Astrocyte of the spinal cord (primary cell): ENCODE results near the gene MB21D2.
A peak's percentile ranks its signal among the peaks of the same experiment; 100 is the strongest.

Source experiments
- DNase-seq: peaks from one replicate; pipeline ENCODE4 v3.0.0; 2011; ENCODE audit warnings: low read depth, low spot score
- H3K4me3 ChIP-seq: 2 replicates; pipeline ENCODE4 v1.5.1; 2011; ENCODE audit warnings: low read depth, mild to moderate bottlenecking, low read length, moderate library complexity
- in situ Hi-C: cut with HindIII; loops from 2 replicates; pipeline ENCODE4 v1.10.0; 2017; ENCODE audit warnings: low sequenced_read_pairs
- TF ChIP-seq, protein P1 (sequence below): IDR thresholded peaks from 2 replicates; pipeline ENCODE4 v1.5.1; 2012; ENCODE audit warnings: low read depth, mild to moderate bottlenecking, low read length, inconsistent platforms

Gene MB21D2

DNA sequence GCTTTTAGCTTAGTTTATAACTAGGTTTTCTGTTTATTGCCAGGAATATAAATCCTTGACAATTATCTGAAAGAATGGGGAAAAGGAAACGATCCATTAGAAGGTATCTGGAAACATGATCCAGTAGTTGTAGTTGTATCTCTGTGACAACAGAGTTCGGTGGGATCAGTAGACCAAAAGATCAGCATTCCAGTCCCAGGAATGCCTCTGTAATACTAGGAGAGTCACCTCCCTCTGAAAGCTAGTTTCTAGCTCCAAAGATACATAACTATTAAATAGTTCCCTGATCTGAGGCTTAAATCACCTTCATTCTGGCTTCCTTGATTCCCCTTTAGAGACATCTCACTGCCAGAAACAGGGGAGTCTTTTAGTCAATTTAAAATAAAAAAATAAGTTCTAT lies 34.1 kb downstream of the MB21D2 start:
- in situ Hi-C loops: no loop called here
- no peak overlapping the region for H3K4me3 ChIP-seq
- no peak for DNase-seq
- TF ChIP-seq, protein P1, sequence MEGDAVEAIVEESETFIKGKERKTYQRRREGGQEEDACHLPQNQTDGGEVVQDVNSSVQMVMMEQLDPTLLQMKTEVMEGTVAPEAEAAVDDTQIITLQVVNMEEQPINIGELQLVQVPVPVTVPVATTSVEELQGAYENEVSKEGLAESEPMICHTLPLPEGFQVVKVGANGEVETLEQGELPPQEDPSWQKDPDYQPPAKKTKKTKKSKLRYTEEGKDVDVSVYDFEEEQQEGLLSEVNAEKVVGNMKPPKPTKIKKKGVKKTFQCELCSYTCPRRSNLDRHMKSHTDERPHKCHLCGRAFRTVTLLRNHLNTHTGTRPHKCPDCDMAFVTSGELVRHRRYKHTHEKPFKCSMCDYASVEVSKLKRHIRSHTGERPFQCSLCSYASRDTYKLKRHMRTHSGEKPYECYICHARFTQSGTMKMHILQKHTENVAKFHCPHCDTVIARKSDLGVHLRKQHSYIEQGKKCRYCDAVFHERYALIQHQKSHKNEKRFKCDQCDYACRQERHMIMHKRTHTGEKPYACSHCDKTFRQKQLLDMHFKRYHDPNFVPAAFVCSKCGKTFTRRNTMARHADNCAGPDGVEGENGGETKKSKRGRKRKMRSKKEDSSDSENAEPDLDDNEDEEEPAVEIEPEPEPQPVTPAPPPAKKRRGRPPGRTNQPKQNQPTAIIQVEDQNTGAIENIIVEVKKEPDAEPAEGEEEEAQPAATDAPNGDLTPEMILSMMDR: no peak

DNA sequence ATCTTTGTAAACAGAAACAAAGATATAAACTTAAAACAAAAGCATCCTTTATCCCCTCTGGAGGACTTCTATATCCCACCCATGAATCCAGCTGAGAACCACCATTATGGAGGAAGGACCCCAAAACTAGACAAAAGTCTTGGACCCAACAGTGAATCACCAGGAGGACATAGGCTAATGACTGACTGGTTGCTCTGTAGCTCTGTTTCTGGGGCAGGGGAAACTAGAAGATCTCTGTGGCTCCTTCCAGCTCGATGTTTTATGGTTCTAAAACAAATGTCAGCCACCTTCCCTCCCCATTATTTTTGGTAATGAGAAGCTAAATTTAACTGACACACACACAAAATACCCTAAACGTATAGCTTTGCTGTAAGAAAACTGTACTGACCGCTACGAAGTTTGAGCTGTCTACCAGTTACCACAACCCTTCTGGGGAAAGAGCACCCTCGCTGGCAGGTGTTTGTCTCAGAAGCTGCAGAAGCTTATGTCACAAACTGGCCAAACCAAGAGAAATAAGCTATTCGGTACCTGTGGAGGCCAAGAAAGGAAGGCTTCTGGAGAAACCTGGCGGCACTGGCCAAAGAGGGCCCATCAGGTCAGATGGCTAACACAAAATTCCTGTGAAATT lies 36.4 kb downstream of the MB21D2 start:
- TF ChIP-seq, protein P1: no peak
- no peak for DNase-seq

DNA sequence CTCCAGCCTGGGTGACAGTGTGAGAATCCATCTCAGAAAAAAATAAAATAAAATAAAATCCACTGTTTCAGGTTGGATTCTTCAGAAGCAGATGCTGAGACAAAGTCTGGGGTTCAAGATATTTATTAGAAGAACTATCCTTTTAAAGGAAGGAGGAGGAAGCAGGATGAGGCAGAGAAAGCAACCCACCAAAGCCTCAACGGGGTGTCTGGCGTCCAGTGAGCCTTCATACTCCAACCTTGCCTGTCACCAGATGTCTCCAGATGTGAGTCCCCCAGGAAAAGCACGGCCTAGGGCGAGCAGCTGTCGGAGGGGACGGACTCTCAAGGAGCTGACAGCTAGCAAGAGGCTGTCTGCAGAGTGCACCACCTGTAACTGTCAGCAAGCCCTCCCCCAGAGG lies 37.3 kb downstream of the MB21D2 start:
- in situ Hi-C loops: no loop called here
- TF ChIP-seq, protein P1: no peak
- no peak overlapping the region for H3K4me3 ChIP-seq
- DNase-seq: no peak

More for the DNA sequence above, 36.4 kb downstream of the MB21D2 start:
- in situ Hi-C loops: no loop called here
- no peak overlapping the region for H3K4me3 ChIP-seq

DNA sequence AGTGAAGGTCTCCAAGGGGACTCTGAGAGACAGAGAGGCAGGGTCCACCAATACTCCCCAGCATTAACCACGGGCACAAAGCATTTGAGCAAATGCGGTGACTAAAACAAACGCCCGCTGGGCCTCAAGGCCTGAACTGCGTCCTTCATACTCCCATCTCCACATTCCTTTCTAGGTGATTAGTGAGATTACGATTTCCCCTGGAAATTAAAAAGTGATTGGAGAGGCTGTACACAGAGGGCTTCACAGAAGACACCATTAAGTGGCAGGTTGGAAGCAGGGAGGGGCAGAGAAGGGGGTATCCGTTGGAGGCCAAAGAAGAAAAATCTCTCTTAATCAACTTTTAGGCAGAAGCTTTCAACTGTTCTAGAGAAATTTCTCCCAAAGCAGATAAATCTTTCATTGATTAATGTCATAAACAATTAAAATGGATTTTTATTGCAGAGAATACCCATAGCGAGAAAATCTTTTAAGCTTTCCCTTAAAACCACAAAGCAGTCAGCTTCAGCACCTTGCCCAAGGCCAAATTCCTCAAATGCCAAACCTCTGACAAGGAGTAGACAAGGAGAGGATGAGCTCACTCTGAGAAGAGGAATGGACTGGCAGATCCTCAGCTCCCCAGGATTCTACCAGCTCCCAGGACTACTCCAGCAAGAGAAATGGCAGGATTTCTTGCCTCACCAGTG lies 38.2 kb downstream of the MB21D2 start:
- in situ Hi-C loops: no loop called here
- H3K4me3 ChIP-seq: no peak overlapping the region
- peak; percentile 95 for DNase-seq
- TF ChIP-seq, protein P1: no peak

DNA sequence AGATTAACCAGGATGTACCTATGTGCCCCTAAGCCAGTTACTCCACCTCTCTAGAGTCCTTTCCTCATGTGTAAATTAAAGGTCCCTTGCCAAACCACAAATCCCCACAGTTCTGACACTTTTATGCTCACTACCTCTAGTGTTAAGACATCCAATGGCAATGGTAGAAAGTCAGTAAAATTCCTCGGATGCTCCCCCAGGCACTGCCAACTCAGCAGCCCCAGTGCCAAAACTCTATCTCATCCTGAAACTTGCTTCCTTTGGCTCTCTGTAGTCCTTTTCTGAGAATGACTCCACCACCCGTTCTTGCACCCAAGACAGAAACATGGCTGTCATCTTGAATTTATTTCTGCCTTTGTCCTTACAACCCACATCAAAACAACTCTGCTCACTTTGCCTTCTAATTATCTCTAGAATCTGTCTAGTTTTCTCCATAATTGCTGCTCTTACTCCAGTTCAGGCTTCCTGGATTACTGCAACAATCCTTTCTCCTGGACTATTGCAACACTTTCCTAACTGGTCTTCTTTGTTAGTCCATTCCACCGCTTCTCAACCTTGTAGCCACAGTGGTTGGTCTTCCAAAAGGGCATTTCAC lies 41.6 kb downstream of the MB21D2 start:
- TF ChIP-seq, protein P1: no peak
- in situ Hi-C loops: no loop called here
- H3K4me3 ChIP-seq: no peak overlapping the region
- DNase-seq: no peak

DNA sequence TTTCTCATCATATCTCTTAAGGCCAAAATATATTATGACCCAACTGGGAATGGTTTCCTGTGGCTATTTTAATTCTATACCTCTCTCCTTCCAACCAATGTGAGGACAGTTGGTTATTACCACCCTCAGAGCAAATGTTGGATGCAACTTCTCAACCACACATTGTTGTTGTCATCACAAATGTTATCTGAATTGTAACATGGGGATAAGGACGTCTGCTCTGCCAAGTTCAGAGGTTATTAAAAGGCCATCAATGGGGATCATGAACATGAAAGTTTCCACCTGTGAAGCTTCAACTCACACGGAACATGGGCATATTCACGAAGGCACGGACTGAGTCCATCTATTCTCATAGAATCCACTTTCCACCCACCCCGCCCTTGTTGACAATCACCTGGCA lies 46.8 kb downstream of the MB21D2 start:
- TF ChIP-seq, protein P1: no peak
- H3K4me3 ChIP-seq: no peak overlapping the region
- no peak for DNase-seq
- in situ Hi-C loops: no loop called here
